SJSA1 (cell line): Measurements from ENCODE around the gene RAPGEF2. TPM values are rescaled to one million over a fixed set of nuclear protein-coding genes. Genes with fewer than 3 reads are reported as not detected.
A peak's percentile ranks its signal among the peaks of the same experiment; 100 is the strongest.

ENCODE experiments used
- DNase-seq, 2 experiments: peaks; one replicate each; pipeline ENCODE4 v3.0.0-alpha.2; 2015 to 2020; ENCODE audit warnings: low spot score in 2 of 2, low read depth in 1 of 2
- H3K27ac ChIP-seq: fragments of 250-450 bp; sonication (Bioruptor Pico); 2 replicates; pipeline ENCODE4 v1.5.1; 2020; ENCODE audit warnings: mild to moderate bottlenecking, moderate library complexity
- H3K27me3 ChIP-seq: fragments of 250-450 bp; sonication (Bioruptor Pico); replicated peaks from 2 replicates; pipeline ENCODE4 v1.5.1; 2020; ENCODE audit warnings: mild to moderate bottlenecking, moderate library complexity
- H3K36me3 ChIP-seq: fragments of 250-450 bp; sonication (Bioruptor Pico); 2 replicates; pipeline ENCODE4 v1.5.1; 2020; ENCODE audit warnings: mild to moderate bottlenecking
- H3K4me1 ChIP-seq: fragments of 250-450 bp; sonication (Bioruptor Pico); replicated peaks from 2 replicates; pipeline ENCODE4 v1.6.1; 2021; ENCODE audit warnings: mild to moderate bottlenecking
- H3K4me3 ChIP-seq: fragments of 250-450 bp; sonication (Bioruptor Pico); 2 replicates; pipeline ENCODE4 v1.5.1; 2020; ENCODE audit warnings: mild to moderate bottlenecking
- H3K9me3 ChIP-seq: fragments of 250-450 bp; sonication (Bioruptor Pico); replicated peaks from 2 replicates; pipeline ENCODE4 v1.5.1; 2020; ENCODE audit warnings: mild to moderate bottlenecking
- total RNA-seq: library from RNA; depleted of rRNA; stranded (reverse); fragments of >200 nt; shearing (Covaris generic); gene quantifications from 2 replicates; pipeline ENCODE4 v1.2.3, GENCODE V29; 2014

The RAPGEF2 gene
- total RNA-seq, 1 experiment from 2014 or later = 97.6 TPM

DNA sequence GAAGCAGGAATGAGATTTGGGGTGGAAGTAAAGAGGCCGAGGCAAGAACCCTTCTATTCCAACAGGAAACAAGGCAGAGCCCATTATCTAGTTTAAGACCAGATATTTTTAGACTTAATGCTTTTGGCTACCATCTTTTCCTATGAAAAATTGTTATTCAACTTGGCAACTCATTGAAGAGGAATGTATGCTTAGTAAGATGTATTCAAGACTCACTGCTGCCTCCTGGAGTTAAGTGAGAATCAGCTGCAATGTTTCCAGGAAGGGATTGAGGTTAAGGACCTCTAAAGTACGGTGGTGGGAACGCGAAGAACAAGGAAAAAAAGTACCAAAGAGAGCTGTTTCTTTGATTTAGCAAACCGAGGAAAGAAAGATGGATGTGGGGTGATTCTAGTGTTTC is 89.1 kb downstream of the RAPGEF2 start:
- Histone ChIP-seq H3K27me3 (no peaks in the 10 kb centered on the region), H3K4me3 (no peak overlapping the region), H3K4me1 (peaks cover 26% of the 10 kb centered on the region), H3K9me3 (no peaks in the 10 kb centered on the region), H3K36me3 (no peaks in the 10 kb centered on the region), H3K27ac (no peak overlapping the region)
- DNase-seq = peak in 1 of 2 experiments; percentile 21

DNA sequence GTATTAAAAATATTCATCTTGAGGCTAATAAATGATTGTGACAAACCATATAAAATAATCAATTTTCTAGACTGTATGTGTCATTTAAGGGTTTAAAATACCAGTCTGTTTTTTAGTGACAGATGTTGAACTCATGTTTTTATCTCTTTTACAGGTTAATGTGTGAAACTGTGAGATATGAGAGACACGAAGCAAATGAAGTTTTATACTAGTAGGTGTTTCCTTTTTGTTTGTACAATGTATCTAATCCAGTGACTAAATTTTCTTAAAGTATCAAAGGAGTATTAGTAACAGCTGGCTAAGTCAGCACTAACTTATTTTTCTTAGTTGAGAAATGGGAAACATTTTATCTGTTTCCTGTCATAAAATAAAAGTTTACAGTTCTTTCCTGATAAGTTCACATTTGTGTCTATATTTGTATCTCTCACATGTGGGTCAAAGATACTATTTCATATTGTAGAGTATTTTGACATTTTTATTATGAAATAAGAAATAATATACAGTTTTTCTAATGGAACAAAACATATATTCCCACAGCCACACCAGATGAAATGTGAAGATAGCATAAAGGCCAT is 90.3 kb downstream of the RAPGEF2 start:
- no peak overlapping the region for H3K27ac ChIP-seq
- no peaks in the 10 kb centered on the region for H3K36me3 ChIP-seq
- H3K9me3 ChIP-seq = no peaks in the 10 kb centered on the region
- H3K4me1 ChIP-seq = peaks cover 16% of the 10 kb centered on the region
- no peaks in the 10 kb centered on the region for H3K27me3 ChIP-seq
- DNase-seq = no peak
- H3K4me3 ChIP-seq = no peak overlapping the region

DNA sequence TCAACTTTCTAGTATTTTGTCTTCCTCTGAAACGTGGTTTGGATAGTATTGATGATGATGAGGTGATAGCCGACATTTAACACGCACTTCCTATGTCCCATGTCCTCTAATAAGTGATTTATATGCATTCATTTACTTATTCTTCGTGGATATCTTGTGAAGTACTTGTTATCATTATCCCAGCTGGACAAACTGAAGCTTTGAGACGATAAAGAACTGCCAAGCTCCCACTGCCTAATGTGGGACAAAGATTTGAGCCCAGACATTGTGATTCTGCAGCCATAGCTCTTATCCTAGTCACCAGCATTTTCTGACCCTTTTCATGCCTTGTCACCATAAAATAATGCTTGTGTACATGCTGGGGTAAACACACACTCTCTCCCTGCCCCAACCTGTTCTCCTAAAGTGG is 92.5 kb downstream of the RAPGEF2 start:
- DNase-seq = no peak
- no peaks in the 10 kb centered on the region for H3K36me3 ChIP-seq
- no peak overlapping the region for H3K27ac ChIP-seq
- no peaks in the 10 kb centered on the region for H3K27me3 ChIP-seq
- H3K4me1 ChIP-seq = peaks cover 4% of the 10 kb centered on the region
- no peaks in the 10 kb centered on the region for H3K9me3 ChIP-seq
- no peak overlapping the region for H3K4me3 ChIP-seq

DNA sequence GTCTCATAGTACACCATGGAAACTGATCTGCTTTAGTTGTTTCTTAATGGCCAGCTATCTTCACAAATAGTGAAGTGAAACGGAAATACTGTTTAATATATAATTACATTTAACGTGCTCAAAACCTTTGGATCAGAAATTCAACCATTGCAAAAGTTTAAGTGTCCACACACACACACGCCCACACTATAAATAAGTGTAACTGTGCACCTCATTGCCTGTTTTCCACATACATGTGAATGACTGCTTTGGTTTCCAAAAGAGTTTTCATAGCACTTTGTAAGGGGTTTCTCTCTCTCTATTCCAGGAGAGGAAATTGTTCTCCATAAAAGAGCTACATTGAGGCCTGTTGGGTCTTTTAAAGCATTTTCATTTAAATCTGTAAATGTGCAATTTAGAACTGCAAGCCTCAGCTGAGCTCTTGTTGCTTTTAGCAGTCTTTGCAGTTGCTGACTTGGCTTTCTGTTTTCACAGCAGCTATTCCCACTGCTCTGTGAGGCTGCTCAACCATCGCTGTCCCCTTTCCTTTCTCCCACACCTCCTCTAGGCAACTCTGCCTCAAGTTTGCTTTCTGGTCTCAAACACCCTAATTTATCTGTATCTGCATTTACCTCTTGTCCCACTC is 94.5 kb downstream of the RAPGEF2 start:
- no peaks in the 10 kb centered on the region for H3K9me3 ChIP-seq
- H3K27ac ChIP-seq = no peak overlapping the region
- H3K27me3 ChIP-seq = no peaks in the 10 kb centered on the region
- H3K36me3 ChIP-seq = no peaks in the 10 kb centered on the region
- no peak overlapping the region for H3K4me3 ChIP-seq
- H3K4me1 ChIP-seq = no peaks in the 10 kb centered on the region
- no peak for DNase-seq

- no peaks in the 10 kb centered on the region for H3K4me1 ChIP-seq
- no peaks in the 10 kb centered on the region for H3K36me3 ChIP-seq
- no peak overlapping the region for H3K27ac ChIP-seq
- no peak for DNase-seq
- no peaks in the 10 kb centered on the region for H3K9me3 ChIP-seq
- no peak overlapping the region for H3K4me3 ChIP-seq
- H3K27me3 ChIP-seq = no peaks in the 10 kb centered on the region
Observed at GRCh38 chr4:159197885-159198269, 95.0 kb downstream of the RAPGEF2 start.

DNA sequence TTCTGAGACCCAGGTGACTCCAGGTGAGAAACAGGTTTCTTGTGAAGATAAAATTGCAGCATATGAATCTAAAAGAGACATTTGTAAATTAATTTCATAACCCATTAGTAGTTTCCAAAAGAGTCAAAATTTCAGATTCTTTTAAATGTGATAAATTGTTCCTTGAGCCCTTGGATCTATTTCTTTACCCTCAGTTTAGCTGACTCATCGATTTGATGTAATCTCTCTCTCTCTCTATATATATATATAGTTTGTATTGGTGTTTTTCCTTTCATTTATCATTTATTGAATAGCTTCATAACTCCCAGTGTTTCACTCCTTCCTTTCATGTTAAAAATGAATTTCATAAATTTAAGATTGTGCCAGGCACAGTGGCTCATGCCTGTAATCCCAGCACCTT is 96.9 kb downstream of the RAPGEF2 start:
- DNase-seq = no peak
- Histone ChIP-seq H3K36me3 (no peaks in the 10 kb centered on the region), H3K4me3 (no peak overlapping the region), H3K9me3 (no peaks in the 10 kb centered on the region), H3K4me1 (no peaks in the 10 kb centered on the region), H3K27ac (no peak overlapping the region), H3K27me3 (no peaks in the 10 kb centered on the region)

GRCh38 chr4:159201168-159201567 is 98.3 kb downstream of the RAPGEF2 start:
- H3K36me3 ChIP-seq = no peaks in the 10 kb centered on the region
- H3K27me3 ChIP-seq = no peaks in the 10 kb centered on the region
- H3K4me1 ChIP-seq = peaks cover 1% of the 10 kb centered on the region
- H3K9me3 ChIP-seq = no peaks in the 10 kb centered on the region
- DNase-seq = no peak
- H3K4me3 ChIP-seq = no peak overlapping the region
- no peak overlapping the region for H3K27ac ChIP-seq

GRCh38 chr4:159204566-159204965 is 101.7 kb downstream of the RAPGEF2 start:
- Histone ChIP-seq H3K9me3 (no peaks in the 10 kb centered on the region), H3K27me3 (no peaks in the 10 kb centered on the region), H3K4me3 (no peak overlapping the region), H3K27ac (no peak overlapping the region), H3K4me1 (peaks cover 12% of the 10 kb centered on the region), H3K36me3 (no peaks in the 10 kb centered on the region)
- no peak for DNase-seq

DNA sequence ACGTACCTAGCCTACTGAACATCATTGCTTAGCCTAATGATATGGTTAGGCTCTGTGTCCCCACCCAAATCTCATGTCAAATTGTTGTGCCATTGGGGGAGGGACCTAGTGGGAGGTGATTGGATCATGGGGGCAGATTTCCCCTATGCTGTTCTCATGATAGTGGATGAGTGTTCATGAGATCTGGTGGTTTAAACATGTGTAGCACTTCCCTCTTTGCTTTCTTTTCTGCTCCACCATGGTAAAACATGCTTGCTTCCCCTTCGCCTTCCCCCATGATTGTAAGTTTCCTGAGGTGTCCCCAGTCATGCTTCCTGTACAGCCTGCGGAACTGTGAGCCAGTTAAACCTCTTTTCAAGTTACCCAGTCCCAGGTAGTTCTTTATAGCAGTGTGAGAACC is 102.6 kb downstream of the RAPGEF2 start:
- DNase-seq = no peak
- H3K36me3 ChIP-seq = no peaks in the 10 kb centered on the region
- no peak overlapping the region for H3K4me3 ChIP-seq
- no peak overlapping the region for H3K27ac ChIP-seq
- H3K27me3 ChIP-seq = no peaks in the 10 kb centered on the region
- no peaks in the 10 kb centered on the region for H3K9me3 ChIP-seq
- peaks cover 12% of the 10 kb centered on the region for H3K4me1 ChIP-seq

GRCh38 chr4:159206427-159206871 is 103.6 kb downstream of the RAPGEF2 start:
- H3K4me1 ChIP-seq = peaks cover 12% of the 10 kb centered on the region
- H3K27me3 ChIP-seq = no peaks in the 10 kb centered on the region
- no peak overlapping the region for H3K27ac ChIP-seq
- H3K9me3 ChIP-seq = no peaks in the 10 kb centered on the region
- peak in 1 of 2 experiments; percentile 35 for DNase-seq
- no peak overlapping the region for H3K4me3 ChIP-seq
- H3K36me3 ChIP-seq = no peaks in the 10 kb centered on the region

DNA sequence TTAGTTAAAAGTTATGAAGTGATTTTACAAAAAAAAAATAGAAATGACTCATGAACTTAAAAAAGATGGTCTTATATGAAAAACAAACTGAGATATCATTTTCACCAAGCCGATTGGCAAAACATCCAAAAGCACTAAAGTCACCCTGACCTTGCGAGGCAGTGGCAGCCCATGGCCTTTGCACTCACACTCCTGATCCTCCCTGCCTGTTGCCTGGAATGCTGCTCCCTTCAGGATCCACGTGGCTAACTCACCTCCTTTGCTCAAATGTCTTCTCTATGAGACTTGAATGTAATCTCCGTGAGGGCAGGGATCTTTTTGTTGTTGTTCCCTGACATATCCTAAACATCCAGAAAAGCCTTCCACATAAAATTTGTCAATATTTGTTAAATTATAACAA is 106.4 kb downstream of the RAPGEF2 start:
- Histone ChIP-seq H3K36me3 (no peaks in the 10 kb centered on the region), H3K4me3 (no peak overlapping the region), H3K27ac (no peak overlapping the region), H3K9me3 (no peaks in the 10 kb centered on the region), H3K27me3 (no peaks in the 10 kb centered on the region), H3K4me1 (peaks cover 12% of the 10 kb centered on the region)
- no peak for DNase-seq

DNA sequence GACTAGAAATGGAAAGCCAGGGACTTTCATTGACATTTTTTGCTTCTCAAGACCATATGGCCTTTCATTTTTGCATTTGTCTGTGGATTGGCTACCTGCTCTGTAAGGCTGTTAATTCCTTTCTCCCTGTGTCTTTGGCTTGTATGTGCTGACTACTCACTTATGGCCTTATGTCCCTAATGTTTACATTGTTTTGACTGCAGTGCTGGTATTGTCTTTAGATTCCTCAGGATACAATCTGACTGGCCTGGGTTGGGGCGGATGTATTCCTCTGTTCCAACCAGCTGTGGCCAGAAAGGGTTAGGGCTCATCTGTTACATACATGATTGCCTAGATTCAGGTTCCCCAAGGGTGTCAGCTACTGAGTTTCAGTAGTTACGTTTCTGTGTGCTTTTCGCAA is 108.1 kb downstream of the RAPGEF2 start:
- no peak overlapping the region for H3K27ac ChIP-seq
- peaks cover 12% of the 10 kb centered on the region for H3K4me1 ChIP-seq
- no peak overlapping the region for H3K4me3 ChIP-seq
- no peaks in the 10 kb centered on the region for H3K36me3 ChIP-seq
- DNase-seq = no peak
- H3K9me3 ChIP-seq = no peaks in the 10 kb centered on the region
- H3K27me3 ChIP-seq = no peaks in the 10 kb centered on the region

GRCh38 chr4:159212675-159213293 is 109.9 kb downstream of the RAPGEF2 start:
- H3K27me3 ChIP-seq = no peaks in the 10 kb centered on the region
- no peaks in the 10 kb centered on the region for H3K9me3 ChIP-seq
- DNase-seq = no peak
- no peaks in the 10 kb centered on the region for H3K4me1 ChIP-seq
- no peak overlapping the region for H3K4me3 ChIP-seq
- no peaks in the 10 kb centered on the region for H3K36me3 ChIP-seq
- no peak overlapping the region for H3K27ac ChIP-seq

DNA sequence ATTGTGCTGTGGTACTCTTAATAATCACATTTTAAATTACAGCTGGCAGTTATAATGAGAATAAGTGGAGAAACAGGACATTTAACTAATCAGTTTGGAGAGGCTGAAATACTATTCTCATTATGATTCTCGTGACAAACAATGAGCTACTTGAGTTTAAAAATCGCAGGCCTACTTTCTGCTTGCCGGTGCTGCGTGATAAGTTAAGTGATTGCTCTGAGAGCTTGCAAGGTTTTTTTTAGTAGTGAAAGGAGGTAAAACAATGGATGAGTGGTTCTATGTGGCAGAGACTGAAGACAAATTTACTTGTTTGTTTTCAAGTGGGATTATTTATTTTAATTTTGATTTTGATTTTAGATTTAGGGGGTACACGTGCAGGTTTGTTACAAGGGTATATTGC is 114.0 kb downstream of the RAPGEF2 start:
- no peaks in the 10 kb centered on the region for H3K4me1 ChIP-seq
- H3K4me3 ChIP-seq = no peak overlapping the region
- no peaks in the 10 kb centered on the region for H3K9me3 ChIP-seq
- no peak overlapping the region for H3K27ac ChIP-seq
- H3K36me3 ChIP-seq = no peaks in the 10 kb centered on the region
- DNase-seq = no peak
- H3K27me3 ChIP-seq = no peaks in the 10 kb centered on the region
